HS-27A (cell line): ENCODE measurements around the gene RGMA.
"Not testable (repeated sequence)": the region's sequence is repeated elsewhere in the genome, so short reads cannot be mapped to it uniquely, and the experiment has no call there.

Experiments
- DNase-seq: peaks from one replicate; pipeline ENCODE4 v3.0.0-alpha.2; 2012; ENCODE audit warnings: low read depth, missing footprints

RGMA gene

GRCh38 chr15:93048426-93048721, 40.6 kb downstream of the RGMA start:
- no peak for DNase-seq

- DNase-seq: no peak
Observed at GRCh38 chr15:93047621-93048425, 41.2 kb downstream of the RGMA start.

GRCh38 chr15:93046721-93047120, 42.3 kb downstream of the RGMA start:
- DNase-seq: no peak

- no peak for DNase-seq
Observed at GRCh38 chr15:93046120-93046519, 42.9 kb downstream of the RGMA start.

GRCh38 chr15:93045191-93045785, 43.7 kb downstream of the RGMA start:
- DNase-seq: no peak

GRCh38 chr15:93044301-93045190, 44.5 kb downstream of the RGMA start:
- no peak for DNase-seq

- no peak for DNase-seq
Observed at GRCh38 chr15:93043621-93044300, 45.2 kb downstream of the RGMA start.

- DNase-seq: no peak
Observed at GRCh38 chr15:93042691-93043378, 46.2 kb downstream of the RGMA start.

GRCh38 chr15:93042211-93042610, 46.8 kb downstream of the RGMA start:
- no peak for DNase-seq

GRCh38 chr15:93041159-93041547, 47.9 kb downstream of the RGMA start:
- DNase-seq: no peak

- no peak for DNase-seq
Observed at GRCh38 chr15:93040288-93041158, 48.5 kb downstream of the RGMA start.

GRCh38 chr15:93039562-93040287, 49.3 kb downstream of the RGMA start:
- not testable (repeated sequence) for DNase-seq

GRCh38 chr15:93037820-93038705, 50.9 kb downstream of the RGMA start:
- DNase-seq: no peak

- DNase-seq: no peak
Observed at GRCh38 chr15:93036951-93037819, 51.8 kb downstream of the RGMA start.

GRCh38 chr15:93035953-93036810, 52.8 kb downstream of the RGMA start:
- no peak for DNase-seq

- DNase-seq: no peak
Observed at GRCh38 chr15:93035092-93035915, 53.7 kb downstream of the RGMA start.
